OCI-LY1 (cell line): ENCODE measurements around the gene STK17A.

Experiments
- EZH2 ChIP-seq: fragments of 200-600 bp; sonication (generic), shearing (Covaris generic); IDR thresholded peaks from 2 replicates; pipeline ENCODE4 v1.8.0; 2017; ENCODE audit warnings: borderline replicate concordance, mixed run types, mild to moderate bottlenecking, antibody characterized with exemption, low read length, moderate library complexity, mixed read lengths
- TF ChIP-seq, protein P1 (sequence below): fragments of 200-600 bp; sonication (generic), shearing (Covaris generic); IDR thresholded peaks from 2 replicates; pipeline ENCODE4 v1.5.1; 2017; ENCODE audit warnings: mild to moderate bottlenecking, antibody characterized with exemption, low read length, moderate library complexity, mixed read lengths

DNA sequence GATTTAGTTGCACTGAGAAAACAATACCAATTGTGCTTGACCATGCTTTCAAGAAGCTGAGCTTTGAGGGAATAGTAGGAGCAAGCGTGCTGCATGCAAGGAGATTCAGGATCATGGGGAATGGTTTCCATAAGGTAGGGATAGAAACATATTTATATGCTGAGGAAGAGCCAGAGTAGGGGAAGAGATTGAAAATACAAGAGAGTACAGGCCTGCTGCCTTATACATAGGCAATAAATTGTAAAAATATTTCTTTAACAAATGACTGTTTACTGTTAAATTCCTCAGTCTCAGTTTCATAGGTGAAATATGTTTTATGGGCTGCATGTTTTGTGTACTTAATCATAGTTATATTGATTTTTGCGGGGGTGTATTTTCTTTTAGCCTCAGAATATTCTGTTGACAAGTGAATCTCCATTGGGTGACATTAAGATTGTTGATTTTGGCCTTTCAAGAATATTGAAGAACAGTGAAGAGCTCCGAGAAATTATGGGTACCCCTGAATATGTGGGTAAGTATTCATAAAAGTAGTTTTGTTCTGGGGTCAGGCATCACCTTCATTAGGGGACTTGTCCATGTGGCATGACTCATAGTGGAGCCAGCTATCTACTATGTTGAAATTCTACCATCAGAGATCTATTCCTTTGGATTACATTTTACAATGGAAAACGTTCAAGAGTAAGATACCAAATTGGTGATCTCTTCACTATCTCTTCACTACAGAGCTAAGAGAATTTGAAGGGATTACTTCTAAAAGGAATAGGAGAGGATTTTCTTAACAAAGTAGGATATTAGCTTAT, 36.5 kb downstream of the STK17A start:
- no peak for TF ChIP-seq EZH2
- TF ChIP-seq, protein P1, sequence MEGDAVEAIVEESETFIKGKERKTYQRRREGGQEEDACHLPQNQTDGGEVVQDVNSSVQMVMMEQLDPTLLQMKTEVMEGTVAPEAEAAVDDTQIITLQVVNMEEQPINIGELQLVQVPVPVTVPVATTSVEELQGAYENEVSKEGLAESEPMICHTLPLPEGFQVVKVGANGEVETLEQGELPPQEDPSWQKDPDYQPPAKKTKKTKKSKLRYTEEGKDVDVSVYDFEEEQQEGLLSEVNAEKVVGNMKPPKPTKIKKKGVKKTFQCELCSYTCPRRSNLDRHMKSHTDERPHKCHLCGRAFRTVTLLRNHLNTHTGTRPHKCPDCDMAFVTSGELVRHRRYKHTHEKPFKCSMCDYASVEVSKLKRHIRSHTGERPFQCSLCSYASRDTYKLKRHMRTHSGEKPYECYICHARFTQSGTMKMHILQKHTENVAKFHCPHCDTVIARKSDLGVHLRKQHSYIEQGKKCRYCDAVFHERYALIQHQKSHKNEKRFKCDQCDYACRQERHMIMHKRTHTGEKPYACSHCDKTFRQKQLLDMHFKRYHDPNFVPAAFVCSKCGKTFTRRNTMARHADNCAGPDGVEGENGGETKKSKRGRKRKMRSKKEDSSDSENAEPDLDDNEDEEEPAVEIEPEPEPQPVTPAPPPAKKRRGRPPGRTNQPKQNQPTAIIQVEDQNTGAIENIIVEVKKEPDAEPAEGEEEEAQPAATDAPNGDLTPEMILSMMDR, result no peak
